H9 (cell line): ENCODE results near the gene CCDC122. TPM values are rescaled to one million over a fixed set of nuclear protein-coding genes. Genes with fewer than 3 reads are reported as not detected.

Experiments
- DNase-seq: peaks from one replicate; pipeline ENCODE4 v3.0.0-alpha.2; 2017
- H2AFZ ChIP-seq: one replicate; pipeline ENCODE4 v1.6.1; 2013; ENCODE audit warnings: mild to moderate bottlenecking, low read length, control low read depth, moderate library complexity
- H2AK5ac ChIP-seq: 2 replicates; pipeline ENCODE4 v1.6.1; 2013; ENCODE audit warnings: low read length, control low read depth, mixed read lengths; ENCODE audit not compliant: insufficient read length
- H2BK120ac ChIP-seq: one replicate; pipeline ENCODE4 v1.6.1; 2013; ENCODE audit warnings: low read depth, mild to moderate bottlenecking, low read length, control low read depth, inconsistent platforms; ENCODE audit not compliant: poor library complexity, severe bottlenecking
- H2BK12ac ChIP-seq: 2 replicates; pipeline ENCODE4 v1.6.1; 2013; ENCODE audit warnings: low read length, control low read depth, mixed read lengths, low read depth; ENCODE audit not compliant: insufficient read length
- H2BK15ac ChIP-seq: 2 replicates; pipeline ENCODE4 v1.6.1; 2013; ENCODE audit warnings: low read depth, low read length, control low read depth
- H2BK20ac ChIP-seq: one replicate; pipeline ENCODE4 v1.6.1; 2013; ENCODE audit warnings: low read depth, mild to moderate bottlenecking, low read length, control low read depth, inconsistent platforms; ENCODE audit not compliant: poor library complexity, severe bottlenecking
- H2BK5ac ChIP-seq: 2 replicates; pipeline ENCODE4 v1.6.1; 2013; ENCODE audit warnings: low read length, control low read depth, mixed read lengths; ENCODE audit not compliant: insufficient read length
- H3K14ac ChIP-seq: 2 replicates; pipeline ENCODE4 v1.6.1; 2013; ENCODE audit warnings: low read length, control low read depth; ENCODE audit not compliant: insufficient read depth
- H3K18ac ChIP-seq: 2 replicates; pipeline ENCODE4 v1.6.1; 2013; ENCODE audit warnings: low read depth, mild to moderate bottlenecking, mixed read lengths, low read length, control low read depth; ENCODE audit not compliant: insufficient read length
- H3K23ac ChIP-seq: 2 replicates; pipeline ENCODE4 v1.6.1; 2013; ENCODE audit warnings: low read length, control low read depth, mixed read lengths, low read depth; ENCODE audit not compliant: insufficient read length
- H3K23me2 ChIP-seq: 2 replicates; pipeline ENCODE4 v1.6.1; 2013; ENCODE audit warnings: low read depth, mild to moderate bottlenecking, mixed read lengths, low read length, control low read depth; ENCODE audit not compliant: insufficient read length, poor library complexity, severe bottlenecking
- H3K27ac ChIP-seq: 2 replicates; pipeline ENCODE4 v1.5.1; 2013; ENCODE audit warnings: low read length, control low read depth, mixed read lengths, low read depth; ENCODE audit not compliant: insufficient read length
- H3K27me3 ChIP-seq: 2 replicates; pipeline ENCODE4 v1.6.1; 2013; ENCODE audit warnings: low read length, control low read depth, inconsistent platforms; ENCODE audit not compliant: insufficient read depth
- H3K4ac ChIP-seq: 2 replicates; pipeline ENCODE4 v1.6.1; 2013; ENCODE audit warnings: low read depth, mild to moderate bottlenecking, control low read depth, inconsistent platforms, low read length, moderate library complexity
- H3K4me1 ChIP-seq: 2 replicates; pipeline ENCODE4 v1.6.1; 2013; ENCODE audit warnings: low read length, control low read depth, inconsistent platforms; ENCODE audit not compliant: insufficient read depth
- H3K4me2 ChIP-seq: 2 replicates; pipeline ENCODE4 v1.6.1; 2013; ENCODE audit warnings: low read length, control low read depth, mixed read lengths; ENCODE audit not compliant: insufficient read length, insufficient read depth
- H3K56ac ChIP-seq: 2 replicates; pipeline ENCODE4 v1.6.1; 2013; ENCODE audit warnings: low read depth, mild to moderate bottlenecking, mixed read lengths, low read length, control low read depth; ENCODE audit not compliant: insufficient read length
- H3K79me1 ChIP-seq: 2 replicates; pipeline ENCODE4 v1.6.1; 2013; ENCODE audit warnings: low read depth, mild to moderate bottlenecking, moderate library complexity, low read length, control low read depth, inconsistent platforms; ENCODE audit not compliant: insufficient read depth, poor library complexity, severe bottlenecking
- H3K79me2 ChIP-seq: 2 replicates; pipeline ENCODE4 v1.6.1; 2013; ENCODE audit warnings: low read length, control low read depth, inconsistent platforms; ENCODE audit not compliant: insufficient read depth
- H3K9ac ChIP-seq: 2 replicates; pipeline ENCODE4 v1.6.1; 2013; ENCODE audit warnings: low read length, control low read depth, mixed read lengths; ENCODE audit not compliant: insufficient read length; ENCODE audit errors: extremely low read depth
- H3K9me3 ChIP-seq: one replicate; pipeline ENCODE4 v1.6.1; 2013; ENCODE audit warnings: low read depth, low read length, inconsistent platforms; ENCODE audit not compliant: control insufficient read depth
- H3T11ph ChIP-seq: one replicate; pipeline ENCODE4 v1.6.1; 2013; ENCODE audit warnings: mild to moderate bottlenecking, low read length, control low read depth, inconsistent platforms
- H4K20me1 ChIP-seq: one replicate; pipeline ENCODE4 v1.6.1; 2013; ENCODE audit not compliant: control insufficient read depth, insufficient read length, insufficient read depth
- H4K5ac ChIP-seq: 2 replicates; pipeline ENCODE4 v1.6.1; 2013; ENCODE audit warnings: low read depth, mild to moderate bottlenecking, mixed read lengths, low read length, control low read depth; ENCODE audit not compliant: insufficient read length
- H4K8ac ChIP-seq: replicated peaks from 2 replicates; pipeline ENCODE4 v1.6.1; 2013; ENCODE audit warnings: low read length, control low read depth, mixed read lengths, low read depth; ENCODE audit not compliant: insufficient read length
- H4K91ac ChIP-seq: 2 replicates; pipeline ENCODE4 v1.6.1; 2013; ENCODE audit warnings: low read depth, mild to moderate bottlenecking, moderate library complexity, mixed read lengths, low read length, control low read depth; ENCODE audit not compliant: insufficient read length
- H3K27ac Mint-ChIP-seq, 3 experiments: 2 replicates in 2 of 3; 3 replicates in 1 of 3; pipeline ENCODE4 v1.8.0; 2020 to 2021; ENCODE audit warnings: mixed read lengths in 3 of 3, mild to moderate bottlenecking in 1 of 3, moderate library complexity in 1 of 3
- H3K27me3 Mint-ChIP-seq: 2 replicates; pipeline ENCODE4 v1.8.0; 2021; ENCODE audit warnings: low read depth, mild to moderate bottlenecking, moderate library complexity, mixed read lengths
- H3K36me3 Mint-ChIP-seq, 3 experiments: 2 replicates in 2 of 3; 3 replicates in 1 of 3; pipeline ENCODE4 v1.8.0; 2020 to 2021; ENCODE audit warnings: low read depth in 3 of 3, mixed read lengths in 3 of 3; ENCODE audit not compliant: insufficient read depth in 1 of 3
- H3K4me1 Mint-ChIP-seq, 2 experiments: 2 replicates each; pipeline ENCODE4 v1.8.0; 2020; ENCODE audit warnings: mixed read lengths in 2 of 2
- H3K4me3 Mint-ChIP-seq, 2 experiments: 2 replicates in 1 of 2; 3 replicates in 1 of 2; pipeline ENCODE4 v1.8.0; 2020 to 2021; ENCODE audit warnings: mild to moderate bottlenecking in 2 of 2, mixed read lengths in 2 of 2, moderate library complexity in 1 of 2
- H3K9me3 Mint-ChIP-seq, 2 experiments: 2 replicates in 1 of 2; 3 replicates in 1 of 2; pipeline ENCODE4 v1.8.0; 2020; ENCODE audit warnings: mild to moderate bottlenecking in 2 of 2, mixed read lengths in 2 of 2, moderate library complexity in 1 of 2
- CTCF ChIP-seq: fragments of 200-600 bp; sonication (generic); conservative IDR thresholded peaks from 3 replicates; pipeline ENCODE4 v1.8.0; 2021; ENCODE audit warnings: antibody characterized with exemption, mild to moderate bottlenecking
- WGBS: extraction: QIAGEN DNeasy Blood & Tissue Kit; methylation state at CpG from one replicate; pipeline ENCODE4 v1.1.7; 2013; ENCODE audit warnings: missing lambda C conversion rate, low lambda C conversion rate, mixed read lengths; ENCODE audit not compliant: insufficient read length; ENCODE audit errors: extremely low coverage; 5-methylcytosine and 5-hydroxymethylcytosine counted together
- total RNA-seq: library from RNA; stranded (reverse); gene quantifications from 2 replicates; pipeline ENCODE4 v1.2.1, GENCODE V29; 2021

Gene CCDC122
- total RNA-seq, 1 experiment from 2014 or later = 5.6 TPM

- Histone ChIP-seq H2BK20ac (no peak overlapping the region), H3K4ac (no peak overlapping the region), H4K91ac (no peak overlapping the region), H3K14ac (no peak overlapping the region), H3K4me2 (peak overlapping the region; percentile 69), H3K27ac (no peak overlapping the region), H2BK15ac (no peak overlapping the region), H3K79me1 (no peaks in the 10 kb centered on the region), H4K8ac (no peak overlapping the region), H4K5ac (no peak overlapping the region), H2BK12ac (no peak overlapping the region), H2BK120ac (no peak overlapping the region), H3K18ac (no peak overlapping the region), H2AK5ac (no peak overlapping the region), H2AFZ (no peak overlapping the region), H3K23me2 (peaks cover 15% of the 10 kb centered on the region), H3K4me1 (no peaks in the 10 kb centered on the region; the same call in 1 of the 2 replicates), H3K23ac (no peak overlapping the region), H3K56ac (no peak overlapping the region), H3K27me3 (peaks cover 6% of the 10 kb centered on the region; the same call in 1 of the 2 replicates), H4K20me1 (no peaks in the 10 kb centered on the region), H2BK5ac (no peak overlapping the region), H3K9me3 (no peaks in the 10 kb centered on the region), H3K79me2 (no peaks in the 10 kb centered on the region), H3K9ac (no peak overlapping the region), H3T11ph (no peak overlapping the region)
- WGBS = no CpG with 5 or more reads among the region's 28 CpGs
- H3K9me3 Mint-ChIP-seq = no peaks in the 10 kb centered on the region
- H3K27ac Mint-ChIP-seq = no peak overlapping the region
- TF ChIP-seq CTCF = no peak
- no peaks in the 10 kb centered on the region for H3K36me3 Mint-ChIP-seq
- peak overlapping the region; percentile 75 to 92 for H3K4me3 Mint-ChIP-seq
- no peak for DNase-seq
- H3K4me1 Mint-ChIP-seq = peaks cover 17% of the 10 kb centered on the region in 2 experiments
- peaks cover 77% of the 10 kb centered on the region for H3K27me3 Mint-ChIP-seq
These were observed 93.1 kb downstream of the CCDC122 start for GRCh38 chr13:43786472-43786765.

Other genes with a start within 250 kb of the CCDC122 start
- 0.09 and 0.24 TPM in 2 replicates for gene ENOX1, start 92.8 kb downstream of the CCDC122 start, total RNA-seq
- gene LACC1, start 164 bp upstream of the CCDC122 start, total RNA-seq = 3.0 and 3.7 TPM in 2 replicates